NCI-H1105 treated with DMSO at 0.1 percent for 48 hours (cell line): ENCODE measurements around the gene CEP128.
"Not testable (repeated sequence)": the region's sequence is repeated elsewhere in the genome, so short reads cannot be mapped to it uniquely, and the experiment has no call there.

ENCODE experiments used
- DNase-seq: peaks from one replicate; lab custom pipeline; 2025; lab: John Stamatoyannopoulos, UW

CEP128 gene

DNA sequence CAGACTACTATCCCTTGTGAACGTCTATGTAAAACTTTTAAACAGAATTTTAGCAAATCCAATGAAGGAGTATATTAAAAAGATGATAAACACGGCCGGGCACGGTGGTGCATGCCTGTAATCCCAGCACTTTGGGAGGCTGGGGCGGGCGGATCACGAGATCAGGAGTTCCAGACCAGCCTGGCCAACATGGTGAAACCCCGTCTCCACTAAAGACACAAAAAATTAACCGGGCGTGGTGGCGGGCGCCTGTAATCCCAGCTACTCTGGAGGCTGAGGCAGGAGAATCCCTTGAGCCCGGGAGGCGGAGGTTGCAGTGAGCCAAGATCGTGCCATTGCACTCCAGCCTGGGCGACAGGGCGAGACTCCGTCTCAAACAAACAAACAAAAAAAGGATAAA, 11.7 kb upstream of the CEP128 start:
- DNase-seq: not testable (repeated sequence)

DNA sequence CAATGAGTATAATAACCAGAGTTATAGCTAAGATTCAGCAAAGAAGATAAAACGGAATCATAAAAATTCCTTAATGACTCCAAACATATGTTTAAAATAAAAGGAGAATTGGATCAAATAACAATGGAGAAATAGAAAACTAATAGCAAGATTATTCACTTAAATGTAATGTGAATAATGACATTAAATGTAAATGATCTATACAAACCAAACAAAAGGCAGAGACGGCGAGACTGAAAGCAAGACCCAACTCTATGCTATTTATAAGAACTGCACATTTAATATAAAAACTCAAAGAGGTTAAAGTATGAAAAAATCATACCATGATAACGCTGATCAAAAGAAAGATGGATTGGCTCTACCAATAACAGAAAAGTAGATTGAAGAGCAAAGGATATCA, 10.0 kb upstream of the CEP128 start:
- no peak for DNase-seq

DNA sequence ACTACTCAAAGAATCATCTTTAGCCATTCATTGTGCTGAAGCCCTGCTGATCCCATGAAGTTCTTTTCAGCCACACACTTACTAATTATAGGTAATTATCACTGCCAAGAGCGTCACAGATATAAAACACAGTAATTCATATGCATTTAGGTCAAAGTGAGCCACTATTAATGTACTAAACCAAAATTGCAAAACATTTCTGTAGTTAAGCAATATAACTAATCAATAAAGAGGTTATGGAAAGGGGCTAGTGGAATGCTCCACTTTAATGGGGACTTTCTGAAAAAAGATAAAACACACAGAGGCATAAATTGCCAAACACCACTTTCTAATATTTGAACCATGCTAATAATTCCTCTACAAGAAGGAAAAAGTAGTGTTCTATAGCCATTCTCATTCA, 6.8 kb upstream of the CEP128 start:
- DNase-seq: no peak

DNA sequence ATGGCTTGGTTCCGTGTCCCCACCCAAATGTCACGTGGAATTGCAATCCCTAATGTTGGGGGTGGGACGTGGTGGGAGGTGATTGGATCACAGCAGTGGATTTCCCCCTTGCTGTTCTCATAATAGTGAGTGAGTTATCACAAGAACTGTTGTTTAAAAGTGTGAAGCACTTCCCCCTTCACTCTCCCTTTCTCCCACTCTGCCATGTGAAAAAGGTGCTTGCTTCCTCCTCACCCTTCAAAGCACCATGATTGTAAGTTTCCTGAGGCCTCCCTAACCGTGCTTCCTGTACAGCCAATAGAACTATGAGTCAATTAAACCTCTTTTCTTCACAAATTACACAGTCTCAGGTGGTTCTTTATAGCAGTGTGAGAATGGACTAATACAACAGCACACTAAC, 5.3 kb upstream of the CEP128 start:
- no peak for DNase-seq

DNA sequence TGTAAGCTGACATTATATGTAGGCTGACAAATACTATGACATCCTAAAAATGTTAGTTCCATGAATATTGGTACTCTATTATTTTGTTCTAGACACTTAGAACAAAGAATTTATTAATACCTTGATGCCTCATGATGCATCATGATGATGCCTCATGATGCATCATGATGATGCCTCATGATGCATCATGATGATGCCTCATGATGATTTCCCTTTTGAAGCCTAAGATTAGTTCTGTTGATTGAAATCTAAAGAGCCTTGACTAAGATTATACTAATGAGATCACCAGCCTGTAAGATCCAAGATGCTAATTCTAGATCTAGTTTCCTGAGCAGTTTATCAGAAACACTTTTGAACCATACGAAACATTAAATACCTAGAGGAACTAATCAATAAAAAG, 4.6 kb upstream of the CEP128 start:
- no peak for DNase-seq

DNA sequence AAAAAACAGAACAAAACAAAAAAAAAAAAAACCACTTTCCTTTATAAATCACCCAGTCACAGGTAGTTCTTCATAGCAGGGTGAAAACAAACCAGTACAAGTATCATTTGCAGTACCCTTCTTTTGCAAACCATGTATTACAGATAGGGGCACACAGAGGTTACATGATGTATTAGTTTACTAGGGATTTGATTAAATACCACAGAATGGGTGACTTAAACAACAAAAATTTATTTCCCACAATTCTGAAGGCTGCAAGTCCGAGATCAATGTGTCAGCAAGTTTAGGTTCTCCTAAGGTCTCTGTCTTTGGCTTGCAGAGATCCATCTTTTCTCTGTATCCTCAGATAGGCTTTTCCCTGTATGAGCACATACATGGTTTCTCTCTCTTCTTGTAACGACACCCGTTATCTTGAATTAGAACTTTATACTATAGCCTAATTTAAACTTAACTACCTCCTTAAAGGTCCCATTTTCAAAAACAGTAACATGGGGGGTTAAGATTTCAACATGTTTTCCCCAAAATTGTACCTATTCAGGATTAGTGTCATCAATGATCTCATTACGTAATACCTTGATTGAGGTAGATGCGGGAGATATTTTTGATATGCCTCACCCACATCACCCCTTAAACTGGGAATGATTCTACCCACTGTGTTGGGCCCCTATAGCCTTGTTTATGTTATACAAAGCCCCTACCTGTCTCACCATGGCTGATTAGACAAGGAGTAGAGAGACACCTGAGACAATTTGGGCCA, 3.5 kb upstream of the CEP128 start:
- DNase-seq: no peak

DNA sequence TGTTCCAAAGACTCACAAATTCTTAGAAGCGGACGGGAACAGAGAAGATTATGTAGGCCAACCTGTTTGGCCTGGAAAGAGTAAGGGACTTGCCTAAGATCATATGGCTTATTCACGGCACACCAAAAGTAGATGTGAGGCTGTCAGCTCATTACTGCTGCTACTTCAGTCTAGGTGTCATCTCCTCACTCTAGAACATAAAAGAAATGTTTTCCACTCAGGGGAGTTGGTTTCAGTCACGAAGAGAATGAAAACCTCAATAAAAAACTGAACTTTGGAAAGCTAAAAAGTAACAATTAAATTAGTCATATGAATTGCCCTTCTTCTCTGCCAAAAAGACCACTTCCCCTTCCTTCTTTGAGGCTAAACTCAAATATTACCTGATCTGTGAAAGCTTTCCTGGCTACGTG, 658 bp upstream of the CEP128 start:
- no peak for DNase-seq

DNA sequence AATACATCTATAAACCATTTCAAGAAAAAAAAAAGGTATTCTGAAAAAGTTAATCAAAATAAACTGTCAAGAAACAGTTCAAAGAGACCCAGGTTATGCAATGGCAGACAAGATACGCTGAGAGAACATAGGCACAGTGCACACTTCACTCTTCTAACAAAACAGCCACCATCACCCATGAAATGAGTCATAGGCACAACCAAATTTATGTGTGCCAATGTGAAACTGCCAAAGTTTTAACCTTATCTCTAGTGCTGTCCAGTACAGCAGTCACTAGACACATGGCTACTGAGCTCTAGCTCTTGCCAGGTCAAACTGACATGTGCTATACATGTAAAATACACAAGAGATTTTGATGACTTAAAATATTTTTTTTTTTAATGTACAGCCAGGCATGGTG, 1.4 kb downstream of the CEP128 start:
- DNase-seq: no peak

DNA sequence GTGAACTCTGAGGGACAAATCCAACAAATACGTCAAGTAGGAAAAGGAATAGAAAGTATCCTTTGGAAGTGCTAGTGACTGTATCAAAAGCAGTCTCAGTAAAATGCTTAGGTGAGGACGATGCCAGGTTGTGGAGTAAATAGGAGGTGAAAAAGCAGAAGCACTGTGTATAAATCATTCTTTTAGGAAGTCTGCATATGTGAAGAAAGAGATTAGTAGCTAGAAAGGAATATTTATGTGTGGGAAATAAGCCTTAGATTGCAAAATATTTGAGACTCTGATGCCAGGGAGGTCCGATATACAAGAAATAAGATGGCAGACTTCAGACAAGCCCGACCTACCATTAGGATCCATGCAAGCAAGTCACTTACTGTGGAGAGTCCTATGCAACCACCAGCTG, 7.9 kb downstream of the CEP128 start:
- DNase-seq: no peak

DNA sequence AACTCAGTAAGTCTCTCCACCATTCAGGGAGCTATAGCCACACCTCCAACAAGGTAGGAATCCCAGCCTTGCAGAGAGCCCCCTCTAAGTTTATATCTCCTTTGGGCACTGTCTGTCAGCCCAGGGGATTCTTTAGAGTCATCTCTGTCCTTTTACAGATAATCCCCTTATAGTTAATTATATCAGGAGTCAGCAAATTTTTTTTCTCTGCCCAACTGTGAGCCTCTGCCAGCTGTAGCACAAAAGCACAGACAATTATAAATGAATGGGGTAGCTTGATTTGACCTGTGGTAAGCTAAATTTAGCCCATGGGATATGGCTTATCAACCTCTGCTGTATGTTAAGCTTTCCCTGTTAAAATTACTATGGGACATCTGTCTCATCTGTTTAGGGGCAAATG, 8.3 kb downstream of the CEP128 start:
- DNase-seq: no peak

DNA sequence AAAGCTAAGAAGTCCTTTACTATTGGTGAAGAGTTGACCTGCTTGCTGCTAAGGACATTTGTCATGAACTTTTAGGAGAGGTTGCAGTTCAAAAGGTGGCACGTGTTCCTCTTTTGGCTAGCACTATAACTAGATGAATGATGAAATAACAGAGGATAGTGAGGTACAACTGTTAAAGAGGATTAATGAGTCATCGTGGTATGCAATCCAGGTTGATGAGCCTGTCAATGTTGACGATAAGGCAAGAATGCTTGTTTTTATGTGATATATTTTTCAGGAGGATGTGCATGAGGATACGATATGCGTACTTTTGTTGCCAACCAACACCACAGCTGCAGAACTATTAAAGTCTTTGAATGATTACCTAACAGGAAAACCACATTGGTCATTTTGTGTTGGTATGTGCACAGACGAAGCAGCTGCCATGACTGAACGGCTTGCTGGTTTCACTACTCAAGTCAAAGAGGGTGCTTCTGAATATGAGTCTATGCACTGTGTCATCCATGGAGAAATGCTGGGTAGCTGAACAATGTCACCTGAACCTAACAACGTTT, 10.6 kb downstream of the CEP128 start:
- no peak for DNase-seq

DNA sequence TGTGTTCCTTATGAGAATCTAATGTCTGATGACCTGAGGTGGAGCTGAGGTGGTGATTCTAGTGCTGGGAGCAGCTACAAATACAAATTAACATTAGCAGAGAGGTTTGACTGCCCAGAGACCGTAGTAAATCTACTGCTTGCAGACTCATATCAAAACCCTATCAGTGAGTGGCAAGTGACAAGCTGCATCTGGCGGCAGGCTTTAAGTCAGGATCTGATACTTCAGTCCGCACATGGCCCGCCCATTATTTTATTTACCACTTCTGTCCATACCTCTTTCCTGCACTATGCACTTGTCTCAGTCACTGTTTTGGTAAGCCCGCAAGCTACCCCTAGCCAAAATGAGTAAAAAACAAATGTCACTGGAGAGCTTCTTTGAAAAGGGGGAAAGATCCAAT, 11.4 kb downstream of the CEP128 start:
- DNase-seq: no peak

DNA sequence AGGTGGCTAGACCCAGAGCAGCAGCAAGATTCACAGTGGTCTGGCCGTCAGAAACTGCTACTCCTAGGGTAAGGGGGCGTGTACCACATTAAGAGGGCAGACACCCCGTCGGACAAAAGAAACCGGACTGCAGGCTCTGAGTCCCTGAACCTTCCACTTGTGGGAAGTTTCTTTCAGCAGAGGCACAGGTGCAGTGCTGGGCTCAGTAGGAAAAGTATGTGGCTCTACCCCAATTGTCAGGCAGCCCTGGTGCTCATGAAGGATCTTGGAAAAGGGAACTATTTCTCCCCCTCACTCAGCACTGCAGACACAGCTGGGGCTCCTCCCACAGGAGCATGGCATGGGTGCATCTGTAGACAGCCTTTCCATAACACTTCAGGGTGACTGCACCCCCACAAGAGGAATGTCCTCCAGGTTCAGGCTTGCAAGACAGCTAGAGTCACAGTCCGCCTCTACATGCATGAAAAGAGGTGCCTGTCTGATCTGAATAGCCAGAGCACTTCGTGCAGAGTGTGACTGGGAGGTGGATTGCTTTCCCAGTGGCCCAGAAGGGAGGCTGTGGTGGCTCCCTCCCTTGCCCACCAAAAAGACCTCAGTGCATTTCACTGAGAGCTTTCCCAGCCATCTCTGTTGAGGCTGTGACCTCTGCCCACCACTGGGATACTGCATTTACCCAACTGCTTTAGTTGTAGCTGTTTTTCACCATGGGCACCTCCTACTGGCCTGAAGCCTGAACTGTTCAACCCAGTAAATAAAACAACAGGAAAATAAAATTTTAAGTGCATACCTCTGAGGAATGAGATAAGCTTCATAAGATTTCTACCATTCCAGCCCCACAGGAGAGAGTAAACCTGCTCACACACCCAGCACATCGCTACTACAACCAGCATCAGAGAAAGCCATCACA, 14.2 kb downstream of the CEP128 start:
- no peak for DNase-seq

DNA sequence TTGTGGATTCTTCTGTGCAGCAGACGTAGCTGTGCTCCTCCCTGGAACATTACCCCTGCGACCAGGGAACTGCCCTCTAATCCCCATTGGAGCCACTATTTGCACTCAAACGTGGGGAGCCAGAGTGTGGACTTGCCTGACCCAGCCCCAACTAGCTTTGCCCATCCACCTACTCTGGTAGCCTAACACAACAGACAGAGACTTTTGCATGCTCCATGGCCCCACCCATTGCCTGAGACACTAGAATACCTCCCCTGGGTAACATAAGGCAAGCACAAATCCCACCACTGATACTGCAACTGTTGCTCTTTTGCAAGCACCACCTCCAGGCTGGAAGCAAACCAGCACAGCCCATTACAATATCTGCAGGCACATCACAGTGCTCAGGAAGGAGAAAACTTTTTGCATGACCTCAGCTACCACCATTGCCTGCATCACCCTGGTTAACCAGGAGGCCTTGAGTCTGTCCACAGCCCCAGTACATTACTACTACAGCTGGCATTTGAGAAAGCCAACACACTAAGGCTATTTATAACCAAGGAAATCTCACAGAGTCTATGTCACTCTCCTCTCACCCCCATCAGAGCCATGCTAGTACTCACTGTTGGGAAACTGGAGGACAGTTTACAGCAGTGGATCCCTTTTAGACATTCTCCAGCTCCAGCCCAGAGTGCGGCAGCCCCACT, 15.0 kb downstream of the CEP128 start:
- DNase-seq: no peak

DNA sequence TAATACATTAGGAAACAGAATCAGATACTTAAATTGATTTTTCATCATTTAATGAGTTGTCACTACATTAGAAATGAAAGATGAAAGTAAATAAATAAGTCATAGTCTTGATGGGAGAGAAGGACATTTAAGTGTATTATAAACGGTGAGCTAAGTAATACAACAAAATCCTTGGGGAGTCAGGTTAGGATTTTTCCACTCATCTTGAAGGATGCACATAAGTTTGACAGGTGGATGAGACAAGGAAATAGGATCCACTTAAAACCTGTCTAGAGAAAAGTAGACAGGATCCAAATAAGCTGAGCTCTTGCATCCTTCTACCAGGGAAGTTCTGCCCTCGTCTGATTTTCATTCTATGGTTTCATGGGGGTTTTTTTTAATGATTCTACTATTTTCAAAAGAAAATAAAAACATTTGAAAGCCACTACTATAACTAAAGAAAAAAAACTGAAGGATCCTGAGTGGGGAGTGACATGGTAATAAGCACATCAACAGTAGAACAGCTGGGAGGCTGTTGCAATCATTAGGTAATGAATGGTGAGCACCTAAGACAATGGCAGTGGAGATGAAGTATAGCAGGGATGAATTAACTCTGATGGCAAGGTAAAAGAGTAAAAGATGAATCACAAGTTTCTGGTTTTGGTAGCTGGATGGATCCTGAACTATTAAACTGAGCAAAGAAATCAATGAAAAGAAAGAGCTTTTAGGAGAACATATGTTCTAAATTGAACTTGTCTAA, 17.0 kb downstream of the CEP128 start:
- no peak for DNase-seq

DNA sequence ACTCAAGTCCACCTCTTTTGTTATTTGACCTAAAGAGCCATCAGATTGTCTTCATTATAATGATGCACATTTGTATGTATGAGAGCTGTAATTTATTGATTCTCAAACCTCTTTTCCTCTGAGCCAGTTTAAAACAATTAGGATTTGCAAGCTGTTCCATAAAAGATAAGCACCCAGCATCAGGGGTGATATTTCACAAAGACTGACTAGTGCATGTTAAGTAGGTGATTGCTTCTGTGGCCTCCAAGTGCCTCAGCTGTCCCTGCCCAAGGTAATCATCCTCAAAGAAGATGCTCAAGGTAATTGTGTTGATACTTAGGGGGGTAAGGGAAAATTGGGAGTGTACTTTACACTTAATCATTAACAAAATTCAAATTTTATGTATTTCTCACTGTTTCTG, 18.2 kb downstream of the CEP128 start:
- DNase-seq: peak; percentile 25

DNA sequence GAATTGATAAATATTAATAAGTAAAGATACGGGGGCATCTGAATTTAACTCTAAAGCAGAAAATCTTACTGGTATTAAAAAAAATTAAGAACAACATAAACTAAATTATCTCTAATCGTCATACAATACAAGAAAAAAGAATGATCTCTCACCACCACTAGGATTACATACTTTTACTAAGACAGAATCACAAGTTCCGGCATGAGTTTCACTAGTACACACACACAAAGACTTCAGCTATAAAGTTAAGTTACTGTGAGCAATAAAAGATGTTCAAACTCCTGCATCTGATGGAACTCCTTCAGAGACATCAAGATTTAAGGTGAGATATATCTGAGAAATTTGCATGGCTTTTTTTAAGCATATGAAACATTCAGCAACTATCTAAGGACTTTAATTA, 21.9 kb downstream of the CEP128 start:
- no peak for DNase-seq

DNA sequence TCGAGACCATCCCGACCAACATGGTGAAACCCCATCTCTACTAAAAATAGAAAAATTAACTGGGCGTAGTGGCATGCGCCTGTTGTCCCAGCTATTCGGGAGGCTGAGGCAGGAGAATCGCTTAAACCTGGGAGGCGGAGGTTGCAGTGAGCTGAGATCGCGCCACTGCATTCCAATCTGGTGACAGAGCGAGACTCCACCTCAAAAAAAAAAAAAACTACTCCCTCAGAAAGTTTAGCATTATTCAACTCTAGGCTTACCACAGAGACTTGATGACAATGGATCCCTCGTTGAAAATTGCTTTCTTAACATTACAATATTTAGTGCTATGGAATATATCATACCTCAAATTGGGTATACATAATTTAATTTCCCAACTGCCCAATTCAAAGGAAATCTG, 29.5 kb downstream of the CEP128 start:
- DNase-seq: not testable (repeated sequence)

DNA sequence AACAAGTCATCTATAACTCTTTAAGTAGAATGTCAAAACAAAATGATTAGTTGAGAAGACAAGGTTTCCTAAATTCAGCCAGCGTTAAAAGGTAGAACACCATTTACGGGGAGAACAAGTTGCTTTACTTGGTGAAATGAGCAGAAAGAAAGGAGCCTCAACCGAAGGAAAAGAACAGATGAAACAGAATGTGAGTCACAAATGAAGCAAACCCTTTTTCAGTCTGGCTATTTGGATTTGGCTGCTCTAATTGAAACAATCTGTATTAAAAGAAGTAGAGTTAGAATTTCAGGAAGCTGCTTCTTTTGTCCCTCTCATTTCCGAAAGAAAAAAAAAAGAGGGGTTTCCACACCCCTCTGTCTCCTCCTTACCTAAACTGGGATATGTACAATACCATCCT, 34.6 kb downstream of the CEP128 start:
- no peak for DNase-seq

DNA sequence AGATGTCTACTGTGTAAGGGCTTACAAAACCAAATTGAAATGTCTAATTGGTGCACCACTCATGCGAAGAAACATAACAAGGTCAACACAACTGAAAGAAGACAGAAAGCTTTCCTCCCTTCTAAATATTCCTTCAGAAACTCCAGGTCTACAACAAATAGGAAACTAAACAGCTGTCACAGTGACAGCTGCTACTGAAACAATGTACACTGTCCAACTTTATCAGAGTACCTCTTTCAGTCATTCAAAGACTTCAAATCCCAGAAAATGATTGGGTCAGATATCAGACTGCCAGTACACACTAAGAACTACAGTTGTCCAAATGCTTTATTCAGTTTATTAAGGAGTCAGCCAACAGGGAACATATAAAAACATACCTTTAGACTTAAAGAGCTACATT, 35.2 kb downstream of the CEP128 start:
- DNase-seq: no peak

DNA sequence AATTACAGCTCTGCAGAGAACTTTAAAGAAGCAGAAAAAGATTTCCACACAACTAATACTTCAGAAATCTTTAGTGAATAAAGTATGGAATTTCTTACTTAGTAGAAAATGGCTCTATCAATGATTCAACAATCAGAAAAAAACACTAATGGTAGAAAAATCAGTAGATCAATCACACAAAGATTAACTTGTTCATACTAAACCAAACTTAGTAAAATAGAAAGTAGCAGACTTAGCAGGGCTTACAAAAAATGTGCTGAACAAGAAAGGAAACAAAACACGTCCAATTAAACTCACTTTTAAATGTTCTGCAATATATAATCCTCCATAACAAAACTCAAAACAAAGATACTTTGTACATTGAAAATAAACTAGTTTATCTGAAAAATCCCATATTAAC, 38.9 kb downstream of the CEP128 start:
- DNase-seq: no peak

DNA sequence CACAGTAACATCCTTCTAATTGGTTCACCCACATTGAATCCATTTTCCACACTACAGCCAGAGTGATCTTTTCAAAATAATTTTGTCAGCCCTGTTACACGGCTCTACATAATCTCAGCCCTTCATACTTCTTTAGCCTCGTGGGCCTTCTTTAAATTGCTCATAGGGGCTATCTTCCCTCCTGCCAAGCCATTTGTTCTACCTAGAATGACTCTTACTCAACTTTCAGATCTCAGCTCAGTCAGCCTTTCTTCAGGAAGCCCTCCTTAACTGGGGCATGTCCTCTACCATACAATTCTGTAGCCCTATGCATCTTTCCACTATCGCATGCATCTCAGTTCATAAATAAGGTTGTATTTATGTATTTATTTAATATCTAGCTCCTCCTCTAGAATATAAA, 39.7 kb downstream of the CEP128 start:
- DNase-seq: no peak
